Ishikawa (cell line): ENCODE results near the gene SLC13A5.

Experiments
- CREB1 ChIP-seq: IDR thresholded peaks from 2 replicates; pipeline ENCODE4 v1.6.1; 2012; ENCODE audit warnings: low read depth
- EGR1 ChIP-seq: IDR thresholded peaks from 2 replicates; pipeline ENCODE4 v1.6.1; 2012
- EP300 ChIP-seq: IDR thresholded peaks from 2 replicates; pipeline ENCODE4 v1.6.1; 2012; ENCODE audit warnings: borderline replicate concordance
- FOXM1 ChIP-seq: IDR thresholded peaks from 2 replicates; pipeline ENCODE4 v1.6.1; 2012; ENCODE audit warnings: low read depth, borderline replicate concordance
- NFIC ChIP-seq: IDR thresholded peaks from 2 replicates; pipeline ENCODE4 v1.6.1; 2012
- RAD21 ChIP-seq: IDR thresholded peaks from 2 replicates; pipeline ENCODE4 v1.6.1; 2012; ENCODE audit warnings: low read depth
- REST ChIP-seq: IDR thresholded peaks from 2 replicates; pipeline ENCODE4 v1.6.1; 2012; ENCODE audit warnings: low read depth, mild to moderate bottlenecking
- TAF1 ChIP-seq: IDR thresholded peaks from 2 replicates; pipeline ENCODE4 v1.6.1; 2012; ENCODE audit warnings: low read depth, mild to moderate bottlenecking
- TCF12 ChIP-seq: IDR thresholded peaks from 2 replicates; pipeline ENCODE4 v1.6.1; 2012; ENCODE audit warnings: low read depth
- TEAD4 ChIP-seq: IDR thresholded peaks from 2 replicates; pipeline ENCODE4 v1.6.1; 2012
- TF ChIP-seq, protein P1 (sequence below): IDR thresholded peaks from 2 replicates; pipeline ENCODE4 v1.6.1; 2012

GRCh38 chr17:6683730-6684459 lies 29.3 kb downstream of the SLC13A5 start:
- TF ChIP-seq REST (no peak), TCF12 (no peak), EGR1 (no peak), CREB1 (no peak), TAF1 (no peak), RAD21 (no peak), TEAD4 (no peak), EP300 (no peak), NFIC (no peak), FOXM1 (no peak)
- TF ChIP-seq, protein P1, sequence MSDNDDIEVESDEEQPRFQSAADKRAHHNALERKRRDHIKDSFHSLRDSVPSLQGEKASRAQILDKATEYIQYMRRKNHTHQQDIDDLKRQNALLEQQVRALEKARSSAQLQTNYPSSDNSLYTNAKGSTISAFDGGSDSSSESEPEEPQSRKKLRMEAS, result no peak
